ENCODE data around the gene FAM83D. TPM values are rescaled to one million over a fixed set of nuclear protein-coding genes. Genes with fewer than 3 reads are reported as not detected.
A peak's percentile ranks its signal among the peaks of the same experiment; 100 is the strongest.

The FAM83D gene
- total RNA-seq, 2 donors from 2014 or later = 10.2 to 12.6 TPM

DNA sequence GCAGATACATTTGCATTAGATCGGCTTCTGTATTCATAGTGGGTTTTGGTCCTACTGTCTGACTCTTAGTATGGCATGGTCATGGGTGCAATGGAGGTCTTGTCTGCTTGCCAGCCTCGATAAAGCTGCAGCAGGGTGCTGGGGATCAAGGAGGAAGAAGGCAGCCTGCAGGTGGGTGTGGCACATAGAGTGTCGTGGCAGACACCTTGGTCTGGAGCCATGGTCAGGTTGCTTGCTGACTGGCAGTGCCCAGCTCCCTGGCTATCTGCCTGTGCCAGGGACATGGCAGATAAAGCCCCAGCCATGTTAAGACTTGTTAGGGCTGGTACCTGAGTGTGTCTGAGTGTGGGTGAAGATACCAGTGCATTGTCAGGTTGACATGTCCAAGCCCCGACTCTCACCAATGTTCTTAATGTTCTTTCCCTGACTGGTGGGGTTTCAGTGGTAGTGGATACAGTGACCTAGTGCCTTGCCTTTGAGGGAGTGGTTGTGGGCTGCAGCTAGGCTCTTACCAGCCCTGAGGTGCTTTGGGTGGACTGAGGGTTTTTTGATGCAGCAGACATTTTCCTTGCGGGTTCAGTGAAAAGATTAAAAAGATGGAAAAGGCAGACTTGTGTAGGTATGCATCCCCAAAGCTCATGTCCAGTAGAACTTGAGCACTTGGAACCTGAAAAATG lies 1.8 kb downstream of the FAM83D start:
- peak; percentile 33 for DNase-seq (ENCODE audit: low spot score)
- H3K4me3 ChIP-seq = no peak overlapping the region
- no peaks in the 10 kb centered on the region for H3K27me3 ChIP-seq (replicated peaks; ENCODE audit: insufficient read depth)
- intact Hi-C loops (cut with DNase I) = loop anchor here (2.0 to 5.0 kb wide), 2 partner anchors 34 to 119 kb away; partner anchors contain the start of gene DHX35
- 49% methylated on average over 5 of the region's 5 CpGs for WGBS
- H3K9me3 ChIP-seq = no peaks in the 10 kb centered on the region
- no peaks in the 10 kb centered on the region for H3K36me3 ChIP-seq
- H3K27ac ChIP-seq = no peak overlapping the region
- TF ChIP-seq POLR2A (IDR thresholded peaks at IDR 0.05) (no peak), POLR2AphosphoS5 (IDR thresholded peaks at IDR 0.05) (no peak)
- TF ChIP-seq, protein P1, sequence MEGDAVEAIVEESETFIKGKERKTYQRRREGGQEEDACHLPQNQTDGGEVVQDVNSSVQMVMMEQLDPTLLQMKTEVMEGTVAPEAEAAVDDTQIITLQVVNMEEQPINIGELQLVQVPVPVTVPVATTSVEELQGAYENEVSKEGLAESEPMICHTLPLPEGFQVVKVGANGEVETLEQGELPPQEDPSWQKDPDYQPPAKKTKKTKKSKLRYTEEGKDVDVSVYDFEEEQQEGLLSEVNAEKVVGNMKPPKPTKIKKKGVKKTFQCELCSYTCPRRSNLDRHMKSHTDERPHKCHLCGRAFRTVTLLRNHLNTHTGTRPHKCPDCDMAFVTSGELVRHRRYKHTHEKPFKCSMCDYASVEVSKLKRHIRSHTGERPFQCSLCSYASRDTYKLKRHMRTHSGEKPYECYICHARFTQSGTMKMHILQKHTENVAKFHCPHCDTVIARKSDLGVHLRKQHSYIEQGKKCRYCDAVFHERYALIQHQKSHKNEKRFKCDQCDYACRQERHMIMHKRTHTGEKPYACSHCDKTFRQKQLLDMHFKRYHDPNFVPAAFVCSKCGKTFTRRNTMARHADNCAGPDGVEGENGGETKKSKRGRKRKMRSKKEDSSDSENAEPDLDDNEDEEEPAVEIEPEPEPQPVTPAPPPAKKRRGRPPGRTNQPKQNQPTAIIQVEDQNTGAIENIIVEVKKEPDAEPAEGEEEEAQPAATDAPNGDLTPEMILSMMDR (IDR thresholded peaks at IDR 0.05) = no peak
- peaks cover 8% of the 10 kb centered on the region for H3K4me1 ChIP-seq (replicated peaks)

GRCh38 chr20:38930242-38930569 lies 4.0 kb downstream of the FAM83D start:
- H3K27ac ChIP-seq = no peak overlapping the region
- H3K36me3 ChIP-seq = no peaks in the 10 kb centered on the region
- no peaks in the 10 kb centered on the region for H3K27me3 ChIP-seq (replicated peaks; ENCODE audit: insufficient read depth)
- intact Hi-C loops (cut with DNase I) = no loop called here
- no peak overlapping the region for H3K4me3 ChIP-seq
- peaks cover 8% of the 10 kb centered on the region for H3K4me1 ChIP-seq (replicated peaks)
- 94% methylated on average over 1 of the region's 1 CpG for WGBS
- TF ChIP-seq POLR2AphosphoS5 (IDR thresholded peaks at IDR 0.05) = no peak
- TF ChIP-seq, protein P1 (IDR thresholded peaks at IDR 0.05) = no peak
- no peak for TF ChIP-seq POLR2A (IDR thresholded peaks at IDR 0.05)
- no peaks in the 10 kb centered on the region for H3K9me3 ChIP-seq
- DNase-seq (ENCODE audit: low spot score) = no peak

- 85% methylated on average over 4 of the region's 4 CpGs for WGBS
- intact Hi-C loops (cut with DNase I) = no loop called here
These were observed 5.8 kb downstream of the FAM83D start for GRCh38 chr20:38931984-38932383.

GRCh38 chr20:38932457-38933120 lies 6.4 kb downstream of the FAM83D start:
- no peak for DNase-seq (ENCODE audit: low spot score)
- intact Hi-C loops (cut with DNase I) = no loop called here
- WGBS = 71% methylated on average over 9 of the region's 9 CpGs
- Histone ChIP-seq H3K27ac (no peak overlapping the region), H3K4me3 (no peak overlapping the region), H3K36me3 (no peaks in the 10 kb centered on the region), H3K27me3 (replicated peaks; ENCODE audit: insufficient read depth) (no peaks in the 10 kb centered on the region), H3K9me3 (no peaks in the 10 kb centered on the region), H3K4me1 (replicated peaks) (no peaks in the 10 kb centered on the region)
- no peak for TF ChIP-seq POLR2A (IDR thresholded peaks at IDR 0.05)
- TF ChIP-seq POLR2AphosphoS5 (IDR thresholded peaks at IDR 0.05) = no peak
- TF ChIP-seq, protein P1 (IDR thresholded peaks at IDR 0.05) = no peak

More at GRCh38 chr20:38931984-38932383, 5.8 kb downstream of the FAM83D start:
- Histone ChIP-seq H3K36me3 (no peaks in the 10 kb centered on the region), H3K9me3 (no peaks in the 10 kb centered on the region), H3K4me1 (replicated peaks) (peaks cover 2% of the 10 kb centered on the region), H3K27ac (no peak overlapping the region), H3K4me3 (no peak overlapping the region), H3K27me3 (replicated peaks; ENCODE audit: insufficient read depth) (no peaks in the 10 kb centered on the region)
- DNase-seq (ENCODE audit: low spot score) = no peak
- TF ChIP-seq POLR2AphosphoS5 (IDR thresholded peaks at IDR 0.05) (no peak), POLR2A (IDR thresholded peaks at IDR 0.05) (no peak)
- TF ChIP-seq, protein P1 (IDR thresholded peaks at IDR 0.05) = no peak

DNA sequence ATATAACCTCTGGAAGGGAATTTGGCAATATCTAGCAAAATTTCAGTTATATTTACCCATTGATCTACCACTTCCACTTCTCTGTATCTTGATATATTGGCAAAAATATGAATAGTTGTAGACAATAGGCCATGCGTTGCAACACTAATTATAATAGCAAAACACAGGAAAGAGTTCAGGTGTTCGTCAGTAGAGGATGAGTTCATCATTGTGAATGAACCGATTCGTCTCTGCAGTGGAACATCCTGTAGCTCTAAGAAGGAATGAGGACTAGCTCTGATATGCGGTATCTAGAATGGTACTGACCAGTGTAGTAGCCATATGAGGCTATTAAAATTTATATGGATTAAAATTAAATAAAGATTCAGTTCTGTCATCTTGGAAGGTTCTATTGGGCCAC lies 8.3 kb downstream of the FAM83D start:
- Histone ChIP-seq H3K27me3 (replicated peaks; ENCODE audit: insufficient read depth) (no peaks in the 10 kb centered on the region), H3K27ac (no peak overlapping the region), H3K4me1 (replicated peaks) (no peaks in the 10 kb centered on the region), H3K4me3 (no peak overlapping the region), H3K36me3 (no peaks in the 10 kb centered on the region), H3K9me3 (no peaks in the 10 kb centered on the region)
- intact Hi-C loops (cut with DNase I) = no loop called here
- TF ChIP-seq, protein P1 (IDR thresholded peaks at IDR 0.05) = no peak
- TF ChIP-seq POLR2A (IDR thresholded peaks at IDR 0.05) = no peak
- TF ChIP-seq POLR2AphosphoS5 (IDR thresholded peaks at IDR 0.05) = no peak
- WGBS = 97% methylated on average over 5 of the region's 5 CpGs
- DNase-seq (ENCODE audit: low spot score) = no peak

All from prostate gland (tissue), 2 donors.